HepG2 (cell line): Measurements from ENCODE around the gene SMIM22. TPM values are rescaled to one million over a fixed set of nuclear protein-coding genes. Genes with fewer than 3 reads are reported as not detected.

Experiments
- CC2D1A ChIP-seq: sonication (generic); formaldehyde crosslinking; IDR thresholded peaks from 2 replicates; pipeline ENCODE4 v1.8.1; 2023; ENCODE audit warnings: mild to moderate bottlenecking, missing genetic modification reagents
- HNF1A ChIP-seq, 2 experiments: sonication (generic) in 1 of 2; formaldehyde crosslinking in 1 of 2; IDR thresholded peaks; 2 replicates each; pipeline versions ENCODE4 v1.4.0 to v1.6.1; 2016 to 2020; ENCODE audit warnings: borderline replicate concordance in 1 of 2, low read depth in 1 of 2, mild to moderate bottlenecking in 1 of 2, missing genetic modification reagents in 1 of 2
- NFIC ChIP-seq: IDR thresholded peaks from 2 replicates; pipeline ENCODE4 v1.6.1; 2012; ENCODE audit warnings: mild to moderate bottlenecking, low read length, inconsistent platforms
- SIX4 ChIP-seq: sonication (generic); formaldehyde crosslinking; IDR thresholded peaks from 2 replicates; pipeline ENCODE4 v1.4.0; 2020; ENCODE audit warnings: missing genetic modification reagents
- THAP11 ChIP-seq: IDR thresholded peaks from 2 replicates; pipeline ENCODE4 v1.6.1; 2016; ENCODE audit warnings: missing biosample characterization, missing genetic modification reagents
- ZHX2 ChIP-seq, 2 experiments: sonication (generic) in 1 of 2; formaldehyde crosslinking in 1 of 2; IDR thresholded peaks; 2 replicates each; pipeline versions ENCODE4 v1.6.1 to v1.9.0; 2014 to 2022; ENCODE audit warnings: antibody characterized with exemption in 1 of 2, borderline replicate concordance in 1 of 2, inconsistent platforms in 1 of 2, low read depth in 1 of 2, missing genetic modification reagents in 1 of 2
- ZNF550 ChIP-seq: sonication (generic); formaldehyde crosslinking; IDR thresholded peaks from 2 replicates; pipeline ENCODE4 v1.4.0; 2020; ENCODE audit warnings: mild to moderate bottlenecking, missing genetic modification reagents, borderline replicate concordance
- polyA plus RNA-seq, 8 experiments: library from polyadenylated mRNA; depleted of rRNA in 3 of 8; stranded (reverse) in 7 of 8; unstranded in 1 of 8; fragments of >200 nt; fragmentation: Illumina TruSeq in 4 of 8; extraction: Trizol in 4 of 8; gene quantifications; 2 replicates each; pipeline versions ENCODE4 v1.2.1 to v1.2.3, GENCODE V29; 2011 to 2016; ENCODE audit warnings: low read depth in 4 of 8, missing spikeins in 1 of 8, mixed read lengths in 1 of 8; ENCODE audit not compliant: insufficient read depth in 1 of 8
- total RNA-seq, 5 experiments: library from RNA; depleted of rRNA; stranded (reverse); fragments of >200 nt; fragmentation: Illumina TruSeq; extraction: Trizol; gene quantifications; 2 replicates each; pipeline ENCODE4 v1.2.3, GENCODE V29; 2016; ENCODE audit warnings: low read depth in 1 of 5
- TF ChIP-seq, protein P1 (sequence below): sonication (generic); formaldehyde crosslinking; IDR thresholded peaks from one replicate; pipeline ENCODE4 v1.5.1; 2020; ENCODE audit warnings: mild to moderate bottlenecking, missing genetic modification reagents; ENCODE audit errors: not compliant biosample characterization

Gene SMIM22
- total and polyA plus RNA-seq, 2 of the 13 experiments (the other 11 are each of a cell fraction or from before 2014, with no cell fraction given): not detected

DNA sequence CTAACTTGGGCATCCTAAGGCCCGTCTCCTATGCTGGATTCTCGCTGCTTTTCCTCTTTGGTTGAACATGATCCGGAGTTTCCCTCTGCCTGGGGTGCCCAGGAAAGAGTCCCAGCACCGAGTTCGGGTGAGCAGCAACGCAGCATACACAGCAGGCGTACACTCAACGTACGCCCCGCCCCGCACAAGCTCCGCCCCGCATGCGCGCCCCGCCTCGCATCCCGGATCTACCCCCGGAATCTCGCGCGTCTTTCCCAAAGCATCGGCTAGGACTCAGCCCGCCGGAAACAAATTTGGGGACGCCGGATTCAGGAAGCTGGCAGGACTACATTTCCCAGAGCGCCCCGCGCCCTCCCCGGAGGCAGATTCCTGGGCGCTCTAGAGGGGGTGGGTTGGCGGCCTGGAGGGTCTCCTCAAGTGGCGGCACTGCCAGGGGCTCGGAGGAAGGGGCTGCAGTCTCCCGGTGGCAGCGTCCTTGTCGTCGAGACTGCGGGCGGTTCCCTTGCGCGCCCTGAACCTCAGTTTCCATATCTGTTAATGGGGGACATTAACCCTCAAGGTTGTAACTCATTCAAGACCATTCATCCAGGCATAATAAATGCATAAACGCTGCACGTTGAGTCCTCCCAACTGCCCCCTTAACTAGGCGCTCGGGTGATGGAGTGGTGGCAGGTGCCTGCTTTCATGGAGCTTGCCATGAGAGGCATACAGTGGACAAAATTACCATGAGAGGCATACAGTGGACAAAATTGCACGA is 26.4 kb upstream of the SMIM22 start (continued):
- TF ChIP-seq, protein P1, sequence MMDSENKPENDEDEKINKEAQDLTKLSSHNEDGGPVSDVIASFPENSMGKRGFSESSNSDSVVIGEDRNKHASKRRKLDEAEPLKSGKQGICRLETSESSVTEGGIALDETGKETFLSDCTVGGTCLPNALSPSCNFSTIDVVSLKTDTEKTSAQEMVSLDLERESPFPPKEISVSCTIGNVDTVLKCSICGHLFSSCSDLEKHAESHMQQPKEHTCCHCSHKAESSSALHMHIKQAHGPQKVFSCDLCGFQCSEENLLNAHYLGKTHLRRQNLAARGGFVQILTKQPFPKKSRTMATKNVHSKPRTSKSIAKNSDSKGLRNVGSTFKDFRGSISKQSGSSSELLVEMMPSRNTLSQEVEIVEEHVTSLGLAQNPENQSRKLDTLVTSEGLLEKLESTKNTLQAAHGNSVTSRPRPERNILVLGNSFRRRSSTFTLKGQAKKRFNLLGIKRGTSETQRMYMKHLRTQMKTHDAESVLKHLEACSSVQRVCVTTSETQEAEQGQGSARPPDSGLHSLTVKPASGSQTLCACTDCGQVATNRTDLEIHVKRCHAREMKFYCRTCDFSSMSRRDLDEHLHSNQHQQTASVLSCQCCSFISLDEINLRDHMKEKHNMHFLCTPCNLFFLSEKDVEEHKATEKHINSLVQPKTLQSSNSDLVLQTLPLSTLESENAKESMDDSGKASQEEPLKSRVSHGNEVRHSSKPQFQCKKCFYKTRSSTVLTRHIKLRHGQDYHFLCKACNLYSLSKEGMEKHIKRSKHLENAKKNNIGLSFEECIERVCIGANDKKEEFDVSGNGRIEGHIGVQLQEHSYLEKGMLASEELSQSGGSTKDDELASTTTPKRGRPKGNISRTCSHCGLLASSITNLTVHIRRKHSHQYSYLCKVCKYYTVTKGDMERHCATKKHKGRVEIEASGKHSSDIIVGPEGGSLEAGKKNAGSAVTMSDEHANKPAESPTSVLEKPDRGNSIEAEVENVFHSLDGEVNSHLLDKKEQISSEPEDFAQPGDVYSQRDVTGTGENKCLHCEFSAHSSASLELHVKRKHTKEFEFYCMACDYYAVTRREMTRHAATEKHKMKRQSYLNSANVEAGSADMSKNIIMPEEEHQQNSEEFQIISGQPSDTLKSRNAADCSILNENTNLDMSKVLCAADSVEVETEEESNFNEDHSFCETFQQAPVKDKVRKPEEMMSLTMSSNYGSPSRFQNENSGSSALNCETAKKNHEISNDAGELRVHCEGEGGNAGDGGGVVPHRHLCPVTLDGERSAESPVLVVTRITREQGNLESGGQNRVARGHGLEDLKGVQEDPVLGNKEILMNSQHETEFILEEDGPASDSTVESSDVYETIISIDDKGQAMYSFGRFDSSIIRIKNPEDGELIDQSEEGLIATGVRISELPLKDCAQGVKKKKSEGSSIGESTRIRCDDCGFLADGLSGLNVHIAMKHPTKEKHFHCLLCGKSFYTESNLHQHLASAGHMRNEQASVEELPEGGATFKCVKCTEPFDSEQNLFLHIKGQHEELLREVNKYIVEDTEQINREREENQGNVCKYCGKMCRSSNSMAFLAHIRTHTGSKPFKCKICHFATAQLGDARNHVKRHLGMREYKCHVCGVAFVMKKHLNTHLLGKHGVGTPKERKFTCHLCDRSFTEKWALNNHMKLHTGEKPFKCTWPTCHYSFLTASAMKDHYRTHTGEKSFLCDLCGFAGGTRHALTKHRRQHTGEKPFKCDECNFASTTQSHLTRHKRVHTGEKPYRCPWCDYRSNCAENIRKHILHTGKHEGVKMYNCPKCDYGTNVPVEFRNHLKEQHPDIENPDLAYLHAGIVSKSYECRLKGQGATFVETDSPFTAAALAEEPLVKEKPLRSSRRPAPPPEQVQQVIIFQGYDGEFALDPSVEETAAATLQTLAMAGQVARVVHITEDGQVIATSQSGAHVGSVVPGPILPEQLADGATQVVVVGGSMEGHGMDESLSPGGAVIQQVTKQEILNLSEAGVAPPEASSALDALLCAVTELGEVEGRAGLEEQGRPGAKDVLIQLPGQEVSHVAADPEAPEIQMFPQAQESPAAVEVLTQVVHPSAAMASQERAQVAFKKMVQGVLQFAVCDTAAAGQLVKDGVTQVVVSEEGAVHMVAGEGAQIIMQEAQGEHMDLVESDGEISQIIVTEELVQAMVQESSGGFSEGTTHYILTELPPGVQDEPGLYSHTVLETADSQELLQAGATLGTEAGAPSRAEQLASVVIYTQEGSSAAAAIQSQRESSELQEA (CRISPR knock-in tag): peak; percentile 2
- TF ChIP-seq ZNF550 (CRISPR knock-in tag): no peak
- TF ChIP-seq SIX4 (CRISPR knock-in tag): no peak
- no peak for TF ChIP-seq ZHX2 (IDR thresholded peaks at IDR 0.05; ENCODE audit: low read depth)
- no peak for TF ChIP-seq ZHX2 (CRISPR knock-in tag; IDR thresholded peaks at IDR 0.05; ENCODE audit: borderline replicate concordance)
- peak; percentile 99 for TF ChIP-seq THAP11 (CRISPR knock-in tag)
- no peak for TF ChIP-seq CC2D1A (CRISPR knock-in tag)
- TF ChIP-seq NFIC: no peak
- no peak for TF ChIP-seq HNF1A (IDR thresholded peaks at IDR 0.05; ENCODE audit: low read depth)
- 0 out of 2 replicates have a peak, but pooled peaks have one; percentile 32 for TF ChIP-seq HNF1A (CRISPR knock-in tag; IDR thresholded peaks at IDR 0.05; ENCODE audit: borderline replicate concordance)
